Fibroblast of the aortic adventitia (primary cell): ENCODE data around the gene DGCR2. TPM values are rescaled to one million over a fixed set of nuclear protein-coding genes. Genes with fewer than 3 reads are reported as not detected.
A peak's percentile ranks its signal among the peaks of the same experiment; 100 is the strongest.

Source experiments
- DNase-seq: peaks from one replicate; pipeline ENCODE4 v3.0.0-alpha.2; 2010; ENCODE audit warnings: low read depth
- H3K4me3 ChIP-seq: 2 replicates; pipeline ENCODE4 v1.5.1; 2011; ENCODE audit warnings: low read depth, mild to moderate bottlenecking, control low read depth, low read length, moderate library complexity
- total RNA-seq: library from RNA; depleted of rRNA; stranded (reverse); fragments of >200 nt; gene quantifications from 2 replicates; pipeline ENCODE4 v1.2.3, GENCODE V29; 2012; ENCODE audit warnings: low replicate concordance
- TF ChIP-seq, protein P1 (sequence below): IDR thresholded peaks from 2 replicates; pipeline ENCODE4 v1.5.1; 2011; ENCODE audit warnings: mild to moderate bottlenecking, low read length, control low read depth, inconsistent platforms; ENCODE audit not compliant: insufficient read depth

The DGCR2 gene
- total RNA-seq, 1 donor = 29.2 TPM

DNA sequence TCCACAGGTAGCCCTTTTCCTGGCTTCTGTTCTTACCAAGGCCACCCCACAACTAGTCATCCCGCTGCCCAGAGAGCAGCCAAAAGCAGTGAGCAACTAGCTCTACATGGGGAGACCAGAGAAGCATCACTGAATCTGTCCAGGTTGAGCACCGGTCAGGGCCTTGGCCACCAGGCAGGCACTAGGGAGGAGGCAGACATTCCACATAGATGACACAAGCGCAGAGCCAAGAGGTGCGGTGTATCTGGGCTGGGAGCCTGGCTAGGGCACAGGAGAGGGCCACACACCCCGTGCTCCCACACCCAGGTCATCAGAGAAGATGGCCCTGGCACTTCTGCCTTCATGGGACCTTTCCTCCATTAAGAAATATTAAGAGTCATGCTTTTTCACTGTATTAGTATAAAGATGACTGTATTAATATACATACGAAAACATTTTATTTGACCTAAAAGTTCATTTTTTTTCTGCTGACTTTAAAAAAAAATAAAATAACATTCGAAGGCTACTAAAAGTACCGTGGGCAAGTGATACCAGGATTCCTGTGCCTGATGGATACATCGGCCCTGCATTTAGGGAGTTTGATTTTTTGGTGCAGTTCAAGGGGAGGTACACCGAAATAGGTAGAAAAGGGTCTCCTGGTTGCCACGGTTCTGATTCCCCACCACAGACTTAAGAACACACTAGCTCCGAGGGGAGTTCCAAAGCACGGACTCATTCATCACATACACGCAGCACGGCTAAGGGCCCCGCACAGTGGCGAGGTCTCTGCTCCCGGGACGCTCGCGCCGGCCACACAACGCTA, 1.2 kb downstream of the DGCR2 start:
- H3K4me3 ChIP-seq = peak overlapping the region; percentile 94
- TF ChIP-seq, protein P1, sequence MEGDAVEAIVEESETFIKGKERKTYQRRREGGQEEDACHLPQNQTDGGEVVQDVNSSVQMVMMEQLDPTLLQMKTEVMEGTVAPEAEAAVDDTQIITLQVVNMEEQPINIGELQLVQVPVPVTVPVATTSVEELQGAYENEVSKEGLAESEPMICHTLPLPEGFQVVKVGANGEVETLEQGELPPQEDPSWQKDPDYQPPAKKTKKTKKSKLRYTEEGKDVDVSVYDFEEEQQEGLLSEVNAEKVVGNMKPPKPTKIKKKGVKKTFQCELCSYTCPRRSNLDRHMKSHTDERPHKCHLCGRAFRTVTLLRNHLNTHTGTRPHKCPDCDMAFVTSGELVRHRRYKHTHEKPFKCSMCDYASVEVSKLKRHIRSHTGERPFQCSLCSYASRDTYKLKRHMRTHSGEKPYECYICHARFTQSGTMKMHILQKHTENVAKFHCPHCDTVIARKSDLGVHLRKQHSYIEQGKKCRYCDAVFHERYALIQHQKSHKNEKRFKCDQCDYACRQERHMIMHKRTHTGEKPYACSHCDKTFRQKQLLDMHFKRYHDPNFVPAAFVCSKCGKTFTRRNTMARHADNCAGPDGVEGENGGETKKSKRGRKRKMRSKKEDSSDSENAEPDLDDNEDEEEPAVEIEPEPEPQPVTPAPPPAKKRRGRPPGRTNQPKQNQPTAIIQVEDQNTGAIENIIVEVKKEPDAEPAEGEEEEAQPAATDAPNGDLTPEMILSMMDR = no peak
- peak; percentile 32 for DNase-seq

DNA sequence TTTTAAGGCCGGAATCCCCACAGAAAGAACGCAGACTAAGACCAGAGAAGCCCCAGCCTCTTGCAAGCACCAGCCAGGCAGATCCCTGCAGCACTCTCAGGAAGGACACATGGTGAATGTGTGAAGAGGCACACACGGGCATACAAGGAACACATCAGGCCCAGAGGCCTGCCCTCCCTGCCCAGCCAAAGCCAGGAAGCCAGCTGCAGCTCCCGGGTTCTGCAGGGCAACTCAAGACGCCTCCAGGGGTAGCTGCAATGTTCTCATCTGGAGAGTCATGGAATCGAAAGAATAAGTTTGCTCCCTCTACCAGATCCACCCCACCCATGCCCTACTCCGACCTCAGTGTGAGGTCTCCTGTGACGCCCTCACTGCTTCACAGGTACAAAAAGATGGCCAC, 2.3 kb downstream of the DGCR2 start:
- TF ChIP-seq, protein P1 = no peak
- no peak overlapping the region for H3K4me3 ChIP-seq
- no peak for DNase-seq

DNA sequence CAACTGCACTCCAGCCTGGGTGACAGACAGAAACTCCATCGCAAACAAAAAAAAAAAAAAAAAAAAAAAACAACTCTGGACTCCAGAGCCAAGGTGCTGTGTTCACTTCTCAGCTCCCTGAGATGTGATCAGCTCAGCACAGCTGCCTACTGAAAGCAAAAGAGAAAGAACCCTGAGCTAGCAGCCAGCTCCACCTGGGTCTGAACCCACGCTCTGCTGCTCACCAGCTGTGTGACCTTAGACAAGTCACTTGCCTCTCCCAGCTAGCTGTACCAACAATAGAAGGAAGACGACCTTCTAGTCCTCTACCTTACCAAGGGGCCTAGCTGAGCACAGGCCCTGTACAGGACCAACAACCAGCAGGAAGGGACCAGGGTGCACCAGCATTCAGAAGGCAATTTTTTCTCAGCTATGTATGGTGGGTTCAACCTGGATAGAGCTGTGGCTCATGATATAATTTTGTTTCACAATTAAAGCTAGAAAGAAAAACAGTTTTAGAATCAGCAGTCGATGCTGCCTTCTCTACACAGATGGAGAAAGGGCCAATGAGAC, 3.8 kb downstream of the DGCR2 start:
- TF ChIP-seq, protein P1 = no peak
- H3K4me3 ChIP-seq = no peak overlapping the region
- DNase-seq = no peak

DNA sequence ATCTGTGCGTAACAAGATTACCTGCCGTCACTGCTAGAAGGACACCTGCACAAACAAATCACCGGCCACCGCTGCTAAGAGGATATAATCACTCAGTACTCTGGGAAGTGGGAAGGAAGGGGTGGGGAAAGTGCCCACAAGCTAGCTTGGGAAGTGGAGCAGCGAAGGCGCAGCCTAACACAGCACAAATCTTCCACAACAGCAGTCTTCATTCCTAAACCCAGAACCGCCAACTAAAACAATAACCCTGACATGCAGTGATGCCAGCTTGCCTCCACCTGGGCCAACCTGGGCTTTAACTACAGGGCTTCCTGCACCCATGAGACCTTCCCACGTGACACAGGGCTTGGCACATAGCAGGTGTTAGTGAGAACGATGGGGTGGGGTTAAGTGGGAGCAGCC, 5.1 kb downstream of the DGCR2 start:
- TF ChIP-seq, protein P1 = no peak
- no peak for DNase-seq

DNA sequence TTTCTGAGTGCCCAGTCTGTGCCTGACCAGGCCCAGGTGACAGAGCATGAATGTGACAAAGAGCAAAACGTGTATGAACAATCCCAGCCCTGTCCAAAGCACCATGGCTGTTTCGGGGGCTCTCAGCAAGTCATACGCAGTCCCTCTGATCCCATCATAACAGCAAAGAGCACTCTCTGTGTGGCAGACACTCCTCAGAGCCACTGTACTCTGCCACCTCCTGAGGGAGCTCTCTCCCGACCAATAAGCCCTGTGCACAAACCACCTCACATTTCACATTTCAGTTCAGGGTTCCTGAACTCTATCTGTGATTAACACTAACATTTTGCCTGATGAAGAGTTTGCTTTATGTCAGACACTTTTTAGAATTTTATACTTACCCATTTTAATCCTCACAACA, 6.6 kb downstream of the DGCR2 start:
- no peak overlapping the region for H3K4me3 ChIP-seq
- TF ChIP-seq, protein P1 = no peak
- DNase-seq = no peak

More for the DNA sequence above, 5.1 kb downstream of the DGCR2 start:
- H3K4me3 ChIP-seq = no peak overlapping the region

DNA sequence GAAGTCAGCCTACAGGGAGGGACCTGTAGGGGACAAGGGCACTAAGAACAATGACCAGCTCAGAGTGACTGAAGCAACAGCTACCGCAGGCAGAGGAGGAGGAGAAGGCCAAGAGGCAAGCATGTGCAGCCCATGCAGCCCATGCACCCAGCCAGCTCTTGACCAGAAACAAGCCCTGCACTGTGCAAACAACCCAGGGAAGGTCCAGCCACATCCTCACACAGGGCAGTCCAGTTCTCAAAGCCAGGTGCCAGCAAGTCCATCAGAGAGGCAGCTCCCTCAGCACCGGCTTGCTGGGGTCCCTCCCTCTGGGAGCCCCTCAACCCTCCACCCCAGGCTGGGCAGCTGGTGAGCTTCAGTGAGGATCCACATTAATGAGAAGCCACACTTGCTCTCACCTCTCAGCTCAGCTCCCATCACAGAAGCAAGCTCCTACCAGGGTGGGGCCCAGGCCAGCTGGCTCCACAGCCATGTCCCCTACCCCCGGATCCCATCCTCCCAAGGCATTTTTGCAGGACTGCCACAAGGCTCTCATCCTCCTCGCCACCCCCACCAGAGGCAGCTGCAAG, 7.1 kb downstream of the DGCR2 start:
- DNase-seq = no peak
- TF ChIP-seq, protein P1 = no peak
- no peak overlapping the region for H3K4me3 ChIP-seq
